ENCODE measurements around the gene SORCS1.

GRCh38 chr10:107043461-107043860 lies 121.0 kb downstream of the SORCS1 start:
- TF ChIP-seq MAX (IDR thresholded peaks at IDR 0.05; ENCODE audit: low read depth, low read length), result no peak
- no peak for TF ChIP-seq POLR2A (IDR thresholded peaks at IDR 0.05; ENCODE audit: extremely low read depth, insufficient read length)
- TF ChIP-seq CTCF (IDR thresholded peaks at IDR 0.05; ENCODE audit: low read depth, low read length), result no peak
- no peak for TF ChIP-seq MYC (IDR thresholded peaks at IDR 0.05; ENCODE audit: low read depth, low read length)

All from NB4 (cell line).